T-cell (primary cell): ENCODE data around the gene CEP170B. TPM values are rescaled to one million over a fixed set of nuclear protein-coding genes. Genes with fewer than 3 reads are reported as not detected.
"Not testable (repeated sequence)": the region's sequence is repeated elsewhere in the genome, so short reads cannot be mapped to it uniquely, and the experiment has no call there.

Experiments
- ATAC-seq, 4 experiments: fragments of 200-7000 bp in 3 of 4; fragments of 150-1000 bp in 1 of 4; cut with Tn5 transposase; replicated peaks in 1 of 4; 1 replicate in 3 of 4; 2 replicates in 1 of 4; pipeline ENCODE4 v1.10.0; 2021; ENCODE audit warnings: moderate library complexity in 3 of 4, mild to moderate bottlenecking in 2 of 4, moderate number of reproducible peaks in 1 of 4
- CTCF ChIA-PET, 2 donors: fragments of 300-600 bp; sonication (Branson Sonifier 250); formaldehyde crosslinking; loops; one replicate each; lab custom pipeline; 2022; ENCODE audit warnings: antibody characterized with exemption in 2 of 2; lab: Charles Lee
- POLR2A ChIA-PET, 2 donors: fragments of 300-600 bp; sonication (Branson Sonifier 250); formaldehyde crosslinking; loops; one replicate each; lab custom pipeline; 2022; ENCODE audit warnings: antibody characterized with exemption in 2 of 2; lab: Charles Lee
- DNase-seq, 35 experiments: peaks; one replicate each; pipeline versions ENCODE4 v3.0.0 to v3.0.0-alpha.2; 2013 to 2023
- H3K27ac ChIP-seq: one replicate; pipeline ENCODE4 v1.5.1; 2013; ENCODE audit warnings: low read length
- H3K27me3 ChIP-seq, 2 experiments: replicated peaks in 1 of 2; 1 replicate in 1 of 2; 2 replicates in 1 of 2; pipeline versions ENCODE4 v1.6.1 to v1.7.0; 2013; ENCODE audit warnings: low read length in 1 of 2, mixed read lengths in 1 of 2; ENCODE audit not compliant: control insufficient read depth in 2 of 2, insufficient read depth in 2 of 2; ENCODE audit errors: extremely low read depth in 1 of 2
- H3K36me3 ChIP-seq, 2 donors: 1 replicate in 1 of 2; 2 replicates in 1 of 2; pipeline versions ENCODE4 v1.6.1 to v1.7.0; 2013; ENCODE audit warnings: low read length in 1 of 2; ENCODE audit not compliant: control insufficient read depth in 2 of 2, insufficient read depth in 1 of 2; ENCODE audit errors: extremely low read depth in 1 of 2
- H3K4me1 ChIP-seq, 2 experiments: 1 replicate in 1 of 2; 2 replicates in 1 of 2; pipeline versions ENCODE4 v1.6.1 to v1.7.0; 2013; ENCODE audit warnings: low read length in 2 of 2, mixed read lengths in 1 of 2; ENCODE audit not compliant: insufficient read depth in 2 of 2, control insufficient read depth in 1 of 2; ENCODE audit errors: extremely low read depth in 1 of 2
- H3K4me3 ChIP-seq, 2 donors: 1 replicate in 1 of 2; 2 replicates in 1 of 2; pipeline versions ENCODE4 v1.5.1 to v1.7.0; 2013; ENCODE audit warnings: mild to moderate bottlenecking in 2 of 2, low read length in 1 of 2, moderate library complexity in 1 of 2; ENCODE audit not compliant: control insufficient read depth in 1 of 2; ENCODE audit errors: extremely low read depth in 1 of 2
- H3K9me3 ChIP-seq: 2 replicates; pipeline ENCODE4 v1.7.0; 2013
- H3K27ac Mint-ChIP-seq, 2 donors: one replicate each; pipeline ENCODE4 v1.8.0; 2020 to 2021; ENCODE audit warnings: mild to moderate bottlenecking in 2 of 2, mixed read lengths in 2 of 2
- H3K27me3 Mint-ChIP-seq, 2 donors: one replicate each; pipeline ENCODE4 v1.8.0; 2021 to 2022; ENCODE audit warnings: mixed read lengths in 2 of 2
- H3K36me3 Mint-ChIP-seq: one replicate; pipeline ENCODE4 v1.8.0; 2021; ENCODE audit warnings: mixed read lengths
- H3K4me1 Mint-ChIP-seq, 3 donors: one replicate each; pipeline ENCODE4 v1.8.0; 2020 to 2022; ENCODE audit warnings: mixed read lengths in 3 of 3, mild to moderate bottlenecking in 1 of 3
- H3K4me3 Mint-ChIP-seq, 3 donors: one replicate each; pipeline ENCODE4 v1.8.0; 2020 to 2022; ENCODE audit warnings: mild to moderate bottlenecking in 3 of 3, mixed read lengths in 3 of 3, moderate library complexity in 3 of 3
- H3K9me3 Mint-ChIP-seq, 3 donors: one replicate each; pipeline ENCODE4 v1.8.0; 2020 to 2022; ENCODE audit warnings: mixed read lengths in 3 of 3
- WGBS: methylation state at CpG from one replicate; pipeline ENCODE4 v1.1.5; 2013; ENCODE audit warnings: missing lambda C conversion rate; ENCODE audit not compliant: insufficient coverage; 5-methylcytosine and 5-hydroxymethylcytosine counted together
- total RNA-seq, 35 experiments: library from RNA in 6 of 35; stranded (reverse) in 6 of 35; fragments of 120-200 nt in 1 of 35; gene quantifications; one replicate each; pipeline versions ENCODE4 v1.2.1 to v1.2.4 and lab custom pipeline; 2013 to 2026

The CEP170B gene
- total RNA-seq, 5 donors from 2014 or later (not counting 1 experiment from before 2014, with no cell fraction given) = 2.8 to 11.2 (median 6.9) TPM

DNA sequence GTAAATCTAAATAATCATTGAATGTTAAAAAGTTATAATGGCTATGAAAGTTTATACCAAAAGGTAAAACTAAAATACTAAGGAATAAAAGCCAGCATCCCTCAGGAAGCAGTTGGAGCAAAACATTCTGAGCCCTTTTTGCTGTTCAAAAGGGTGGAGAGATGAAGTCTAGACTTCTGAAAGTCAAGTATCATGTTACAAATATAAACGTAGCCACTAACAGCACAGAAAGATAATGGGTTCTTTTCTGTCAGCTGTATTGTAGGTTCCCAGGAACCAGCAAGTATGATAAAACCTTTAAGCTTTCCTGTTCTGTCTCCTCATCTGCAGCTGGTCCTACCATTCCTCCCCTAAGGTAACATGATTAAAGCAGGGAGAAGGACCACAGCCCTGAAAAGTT lies 43.2 kb downstream of the CEP170B start:
- H3K9me3 ChIP-seq = no peaks in the 10 kb centered on the region
- ChIA-PET POLR2A (no interaction called here), CTCF (no interaction called here)
- Mint-ChIP-seq H3K4me1 (no peaks in the 10 kb centered on the region), H3K27me3 (peaks cover 37 to 54% of the 10 kb centered on the region in 2 donors), H3K27ac (no peak overlapping the region), H3K9me3 (peaks cover 7 to 12% (median 8%) of the 10 kb centered on the region in 3 donors), H3K36me3 (peaks cover 5% of the 10 kb centered on the region), H3K4me3 (no peak overlapping the region)
- no CpG with 5 or more reads among the region's 1 CpG for WGBS
- H3K4me1 ChIP-seq = no peaks in the 10 kb centered on the region
- no peak overlapping the region for H3K4me3 ChIP-seq
- no peak for ATAC-seq
- no peak for DNase-seq
- no peaks in the 10 kb centered on the region for H3K36me3 ChIP-seq
- peaks cover 3 to 23% of the 10 kb centered on the region in 2 experiments for H3K27me3 ChIP-seq
- no peak overlapping the region for H3K27ac ChIP-seq

DNA sequence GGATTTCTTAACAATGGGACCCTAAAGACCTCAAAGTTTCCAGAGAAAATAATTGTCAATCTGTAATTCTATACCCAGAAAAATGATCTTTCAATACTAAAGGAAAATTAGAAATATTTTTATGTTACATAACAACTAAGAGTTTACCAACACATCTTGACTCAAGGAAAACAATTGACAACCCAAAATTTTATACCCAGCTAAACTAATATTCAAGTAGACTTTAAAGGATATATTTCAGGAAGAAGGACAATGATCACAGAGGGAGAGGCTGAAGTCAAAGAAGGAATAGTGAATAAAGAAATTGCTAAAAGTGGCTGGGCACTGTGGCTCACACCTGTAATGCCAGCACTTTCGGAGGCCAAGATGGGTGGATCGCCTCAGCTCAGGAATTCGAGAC lies 47.0 kb downstream of the CEP170B start:
- Histone ChIP-seq H3K4me3 (no peak overlapping the region), H3K27ac (no peak overlapping the region), H3K27me3 (peaks cover 0 to 15% of the 10 kb centered on the region in 2 experiments), H3K36me3 (no peaks in the 10 kb centered on the region), H3K4me1 (no peaks in the 10 kb centered on the region), H3K9me3 (no peaks in the 10 kb centered on the region)
- WGBS = 60% methylated on average over 1 of the region's 3 CpGs
- ChIA-PET CTCF (interaction anchor here in 1 of 2 donors (0.5 kb wide), 1 partner anchor 13 kb away, joined by 5 read pairs; no protein-coding TSS in a partner anchor), POLR2A (no interaction called here)
- DNase-seq = no peak
- Mint-ChIP-seq H3K27ac (no peak overlapping the region), H3K27me3 (peaks cover 25 to 42% of the 10 kb centered on the region in 2 donors), H3K9me3 (peaks cover 7 to 12% (median 8%) of the 10 kb centered on the region in 3 donors), H3K36me3 (peaks cover 5% of the 10 kb centered on the region), H3K4me3 (no peak overlapping the region), H3K4me1 (no peaks in the 10 kb centered on the region)
- ATAC-seq = no peak

DNA sequence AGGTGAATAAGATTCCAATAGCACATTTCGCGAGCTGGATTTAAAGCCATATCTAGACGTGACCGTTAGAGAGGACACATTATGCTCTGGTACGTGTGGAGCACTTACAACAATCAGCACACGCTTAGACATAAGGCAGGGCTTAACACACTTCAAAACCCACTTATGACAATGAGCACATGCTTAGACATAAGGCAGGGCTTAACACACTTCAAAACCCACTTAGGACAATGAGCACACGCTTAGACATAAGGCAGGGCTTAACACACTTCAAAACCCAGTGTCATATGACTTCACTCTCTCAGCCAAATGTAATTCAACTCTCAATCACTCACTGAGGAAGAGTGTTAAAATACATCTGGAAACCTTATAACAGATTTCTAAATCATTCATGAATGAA lies 48.4 kb downstream of the CEP170B start:
- H3K9me3 Mint-ChIP-seq = peaks cover 7 to 12% (median 8%) of the 10 kb centered on the region in 3 donors

GRCh38 chr14:104917116-104917515 lies 52.0 kb downstream of the CEP170B start:
- no peaks in the 10 kb centered on the region for H3K36me3 ChIP-seq
- peaks cover 0 to 1% (median 1%) of the 10 kb centered on the region in 3 donors for H3K9me3 Mint-ChIP-seq
- CTCF ChIA-PET = no interaction called here
- POLR2A ChIA-PET = no interaction called here
- H3K4me1 Mint-ChIP-seq = no peaks in the 10 kb centered on the region
- H3K4me3 ChIP-seq = no peak overlapping the region
- peaks cover 9 to 10% of the 10 kb centered on the region in 2 donors for H3K27me3 Mint-ChIP-seq
- H3K9me3 ChIP-seq = no peaks in the 10 kb centered on the region
- H3K27me3 ChIP-seq = peaks cover 0 to 4% of the 10 kb centered on the region in 2 experiments
- H3K4me1 ChIP-seq = no peaks in the 10 kb centered on the region
- ATAC-seq = no peak
- no peak overlapping the region for H3K27ac Mint-ChIP-seq
- no peak overlapping the region for H3K4me3 Mint-ChIP-seq
- DNase-seq = no peak
- no peak overlapping the region for H3K27ac ChIP-seq
- WGBS = 91% methylated on average over 7 of the region's 9 CpGs
- no peaks in the 10 kb centered on the region for H3K36me3 Mint-ChIP-seq

More for the DNA sequence above, 48.4 kb downstream of the CEP170B start:
- H3K27me3 ChIP-seq = peaks cover 0 to 15% of the 10 kb centered on the region in 2 experiments
- H3K27ac ChIP-seq = no peak overlapping the region
- peaks cover 17 to 32% of the 10 kb centered on the region in 2 donors for H3K27me3 Mint-ChIP-seq
- no peaks in the 10 kb centered on the region for H3K36me3 ChIP-seq
- H3K4me3 ChIP-seq = no peak overlapping the region
- H3K36me3 Mint-ChIP-seq = peaks cover 5% of the 10 kb centered on the region
- H3K4me1 Mint-ChIP-seq = no peaks in the 10 kb centered on the region
- H3K4me1 ChIP-seq = no peaks in the 10 kb centered on the region
- ChIA-PET POLR2A (no interaction called here), CTCF (no interaction called here)
- DNase-seq = no peak
- H3K9me3 ChIP-seq = no peaks in the 10 kb centered on the region
- ATAC-seq = no peak
- H3K4me3 Mint-ChIP-seq = no peak overlapping the region
- no peak overlapping the region for H3K27ac Mint-ChIP-seq
- WGBS = 97% methylated on average over 6 of the region's 7 CpGs

DNA sequence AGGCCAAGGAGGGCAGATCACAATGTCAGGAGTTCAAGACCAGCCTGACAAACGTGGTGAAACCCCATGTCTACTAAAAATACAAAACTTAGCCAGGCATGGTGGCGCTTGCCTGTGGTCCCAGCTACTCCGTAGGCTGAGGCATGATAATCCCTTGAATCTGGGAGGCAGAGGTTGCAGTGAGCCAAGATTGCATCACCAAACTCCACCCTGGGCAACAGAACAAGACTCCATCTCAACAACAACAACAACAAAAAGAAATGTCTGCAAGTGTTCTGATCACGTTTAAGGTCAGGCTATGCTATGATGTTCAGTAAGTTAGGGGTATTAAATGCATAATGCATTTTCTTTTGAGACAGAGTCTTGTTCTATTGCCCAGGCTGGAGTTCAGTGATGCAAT lies 52.9 kb downstream of the CEP170B start:
- ChIA-PET CTCF (no interaction called here), POLR2A (no interaction called here)
- Mint-ChIP-seq H3K36me3 (no peaks in the 10 kb centered on the region), H3K4me1 (no peaks in the 10 kb centered on the region), H3K27ac (no peak overlapping the region), H3K9me3 (no peaks in the 10 kb centered on the region), H3K27me3 (peaks cover 9 to 10% of the 10 kb centered on the region in 2 donors), H3K4me3 (no peak overlapping the region)
- Histone ChIP-seq H3K4me3 (no peak overlapping the region), H3K36me3 (no peaks in the 10 kb centered on the region), H3K27ac (no peak overlapping the region), H3K9me3 (no peaks in the 10 kb centered on the region), H3K27me3 (no peaks in the 10 kb centered on the region), H3K4me1 (no peaks in the 10 kb centered on the region)
- ATAC-seq = no peak
- 67% methylated on average over 2 of the region's 4 CpGs for WGBS
- DNase-seq = no peak

- H3K9me3 ChIP-seq, H3K4me1 Mint-ChIP-seq, H3K27me3 Mint-ChIP-seq, H3K27ac ChIP-seq, H3K27me3 ChIP-seq, H3K36me3 ChIP-seq, CTCF ChIA-PET, H3K4me3 Mint-ChIP-seq, DNase-seq, H3K4me3 ChIP-seq, H3K36me3 Mint-ChIP-seq, POLR2A ChIA-PET, H3K27ac Mint-ChIP-seq, ATAC-seq, H3K9me3 Mint-ChIP-seq, H3K4me1 ChIP-seq: not testable (repeated sequence)
- no CpG with 5 or more reads among the region's 12 CpGs for WGBS
These were observed 54.3 kb downstream of the CEP170B start for GRCh38 chr14:104919152-104919992.
